ENCODE data around the gene DLAT.

Gene DLAT

DNA sequence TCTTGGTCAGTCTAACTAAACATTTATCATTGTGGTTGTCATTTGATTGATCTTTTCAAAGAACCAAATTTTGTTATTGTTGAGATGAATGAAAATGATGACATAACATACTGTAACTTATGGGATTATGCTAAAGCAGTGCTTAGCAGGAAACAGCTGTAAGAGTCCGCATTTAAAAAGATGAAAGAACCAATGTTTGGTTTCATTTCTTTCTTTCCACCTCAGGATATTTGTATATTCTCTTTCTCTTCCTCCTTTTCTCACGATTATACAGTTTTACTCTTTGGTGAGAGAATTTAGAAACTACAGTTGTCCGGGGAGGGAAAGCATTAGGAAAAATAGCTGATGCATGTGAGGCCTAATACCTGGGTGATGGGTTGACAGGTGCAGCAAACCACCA, 25.5 kb downstream of the DLAT start:
- no peak for DNase-seq

DNA sequence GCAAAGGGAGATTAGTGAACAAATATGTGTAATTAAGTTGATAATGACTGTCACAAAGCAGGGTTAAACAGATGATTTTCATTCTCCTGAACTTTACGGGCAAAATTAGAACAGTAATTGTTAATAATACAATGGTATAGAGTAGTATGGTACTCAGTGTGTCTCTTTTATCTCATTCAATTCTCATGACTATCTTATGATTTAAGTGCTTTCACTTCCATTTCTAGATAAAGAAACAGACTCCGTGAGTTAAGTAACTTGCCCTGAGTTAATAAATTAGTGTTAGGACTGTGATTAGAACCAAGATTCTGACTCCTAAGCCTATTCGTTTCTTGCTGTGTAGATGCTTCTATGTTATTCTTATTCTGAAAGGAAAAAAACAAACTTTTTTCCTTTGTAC, 26.6 kb downstream of the DLAT start:
- no peak for DNase-seq

DNA sequence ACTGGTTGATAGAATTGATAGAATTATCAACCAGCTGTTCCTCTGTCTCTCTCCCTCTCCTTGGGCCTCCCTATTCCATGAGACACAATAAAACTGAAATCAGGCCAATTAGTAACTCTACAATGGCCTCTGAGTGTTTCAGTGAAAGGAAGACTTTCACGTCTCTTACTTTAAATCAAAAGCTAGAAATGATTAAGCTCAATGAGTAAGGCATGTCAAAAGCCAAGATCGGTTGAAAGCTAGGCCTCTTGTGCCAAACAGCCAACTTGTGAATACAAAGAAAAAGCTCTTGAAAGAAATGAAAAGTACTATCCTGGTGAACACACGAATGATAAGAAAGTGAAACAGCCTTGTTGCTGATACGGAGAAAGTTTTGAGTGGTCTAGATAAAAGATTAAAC, 32.0 kb downstream of the DLAT start:
- DNase-seq: no peak

DNA sequence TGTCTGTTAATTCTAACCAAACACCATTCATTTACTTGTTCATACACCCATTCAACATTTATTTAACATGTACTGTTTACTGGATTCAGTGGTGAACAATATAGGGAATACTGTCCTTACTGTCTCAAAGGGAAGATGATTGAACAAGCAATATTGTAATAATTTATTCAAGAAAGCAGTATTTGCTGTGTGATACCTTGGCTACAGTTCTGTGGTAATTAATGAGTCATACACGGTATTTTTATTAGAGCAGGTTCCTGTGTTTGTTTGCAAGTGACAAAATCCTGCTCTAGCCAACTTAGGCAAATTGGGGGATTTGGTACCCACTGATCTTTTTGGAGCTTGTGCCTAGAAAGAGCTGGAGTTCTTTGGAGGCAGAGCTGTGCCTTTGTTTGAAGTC, 32.9 kb downstream of the DLAT start:
- DNase-seq: no peak

DNA sequence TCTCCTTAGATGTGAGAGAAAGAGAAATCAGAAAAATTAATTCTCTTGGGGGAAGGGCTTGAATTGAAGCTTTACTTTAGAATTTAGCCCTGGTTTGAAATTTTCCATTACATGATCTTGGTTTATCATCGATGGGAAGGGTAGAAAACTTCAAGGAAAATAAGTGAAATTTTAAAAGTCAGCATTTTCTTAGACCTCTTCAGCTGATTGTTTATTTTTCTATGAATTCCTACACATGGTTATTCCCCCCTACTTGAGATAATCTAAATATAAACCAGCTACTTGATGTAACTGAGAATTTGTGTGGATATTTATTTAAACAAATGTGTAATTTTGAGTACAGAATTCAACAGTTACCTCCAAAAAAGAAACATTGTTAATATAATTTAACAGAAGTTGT, 37.7 kb downstream of the DLAT start:
- DNase-seq: no peak

- peak; percentile 76 to 95 for DNase-seq
These were observed 49.0 kb downstream of the DLAT start, which contains the start of the genes NKAPD1 and PIH1D2 for GRCh38 chr11:112073941-112074811. Gene NKAPD1, plus strand, starts transcription at chr11:112074299. Its CDS starts 1,276 bp downstream, at chr11:112075575. Gene PIH1D2, minus strand, starts transcription at chr11:112074017. Its CDS starts 843 bp downstream, at chr11:112073174.

DNA sequence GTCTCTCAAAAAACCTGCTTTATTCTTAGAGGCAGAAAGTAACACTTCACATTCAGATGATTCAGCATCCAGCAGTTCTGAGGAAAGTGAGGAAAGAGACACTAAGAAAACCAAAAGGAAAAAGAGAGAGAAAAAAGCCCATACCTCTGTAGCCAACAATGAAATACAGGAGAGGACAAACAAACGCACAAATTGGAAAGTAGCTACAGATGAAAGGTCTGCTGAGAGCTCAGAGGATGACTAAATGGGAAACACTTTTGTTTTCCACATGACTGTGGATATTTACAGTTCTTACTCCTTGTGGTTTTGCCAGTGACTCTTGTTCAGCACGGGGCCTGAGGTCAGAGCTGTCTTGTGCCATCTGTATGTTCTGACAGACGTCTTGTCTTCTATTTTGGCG, 57.5 kb downstream of the DLAT start:
- peak; percentile 25 to 72 for DNase-seq

DNA sequence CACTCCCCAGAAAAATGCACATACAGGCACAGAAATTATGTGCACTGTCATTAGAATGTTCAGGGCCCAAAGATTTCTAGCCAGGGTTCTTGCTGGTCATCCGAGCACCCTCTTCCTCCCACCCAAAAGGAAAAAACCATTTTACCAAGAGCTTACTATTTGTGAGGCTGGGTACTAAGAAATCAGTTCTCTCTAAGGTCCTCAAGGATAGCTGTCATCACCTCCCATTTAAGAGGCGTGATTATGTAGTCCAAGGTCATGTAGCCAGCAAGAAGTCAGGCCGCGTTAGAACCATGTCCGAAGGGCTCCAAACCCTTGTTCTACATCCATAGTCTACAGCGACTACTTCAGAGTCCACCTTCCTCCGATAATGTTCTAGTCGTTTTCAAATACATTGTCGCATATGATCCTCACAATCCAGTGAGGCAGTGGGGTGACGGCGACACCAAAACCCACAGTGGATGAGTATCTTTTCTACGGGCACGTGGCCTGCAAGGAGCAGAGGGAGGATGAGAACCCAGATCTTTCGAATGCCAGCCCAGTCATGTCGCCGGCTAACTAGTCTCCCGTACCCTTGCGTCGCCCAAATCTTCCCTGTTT, 60.7 kb downstream of the DLAT start:
- peak; percentile 43 to 51 for DNase-seq

GRCh38 chr11:112086422-112087191, 61.4 kb downstream of the DLAT start, which contains the start of the genes SDHD and TIMM8B:
Gene SDHD, plus strand, starts transcription at chr11:112086873. Its CDS starts 35 bp downstream, at chr11:112086908.
Gene TIMM8B, minus strand, starts transcription at chr11:112086756. Its CDS starts 33 bp downstream, at chr11:112086723.
- peak; percentile 97 to 98 for DNase-seq

- DNase-seq: peak in 1 of 2 donors; percentile 10
These were observed 62.0 kb downstream of the DLAT start for GRCh38 chr11:112087212-112087611.

DNA sequence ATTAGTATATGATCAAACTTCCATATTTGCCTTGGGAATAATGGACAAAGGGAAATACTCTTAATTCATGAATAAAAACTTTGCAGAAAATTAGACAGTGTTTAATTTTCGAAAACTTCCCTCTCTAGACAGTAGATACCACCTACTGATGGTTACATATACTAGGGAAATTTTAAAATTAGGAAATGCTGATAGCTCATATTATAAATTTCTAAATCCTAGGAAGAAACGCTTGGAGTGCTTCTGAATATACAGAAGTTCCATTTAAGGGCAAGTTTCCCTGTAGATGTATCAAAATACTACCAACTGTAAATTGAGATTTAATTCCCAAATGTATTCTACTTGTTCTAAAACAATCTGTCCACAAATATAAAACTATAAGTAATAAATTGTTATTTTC, 70.1 kb downstream of the DLAT start:
- DNase-seq: peak; percentile 56 to 60

DNA sequence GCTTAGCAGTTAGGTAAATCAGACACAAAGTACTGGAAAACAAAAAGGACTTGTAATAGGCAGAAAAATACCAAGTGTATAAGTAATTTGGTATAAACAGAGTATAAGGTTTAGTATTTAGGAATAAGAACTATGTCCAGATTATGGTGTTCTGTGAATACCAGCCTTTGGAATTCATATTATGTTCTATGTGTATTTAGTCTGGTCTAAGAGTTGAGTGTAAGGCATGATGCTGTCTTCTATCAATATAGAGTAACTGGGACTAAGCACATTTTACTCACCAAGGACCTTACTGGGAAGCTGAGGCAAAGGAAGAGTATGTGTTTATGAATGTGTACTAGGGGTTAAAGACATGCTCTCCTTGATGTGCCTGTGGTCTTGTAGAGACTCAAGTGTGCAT, 71.0 kb downstream of the DLAT start:
- DNase-seq: no peak

DNA sequence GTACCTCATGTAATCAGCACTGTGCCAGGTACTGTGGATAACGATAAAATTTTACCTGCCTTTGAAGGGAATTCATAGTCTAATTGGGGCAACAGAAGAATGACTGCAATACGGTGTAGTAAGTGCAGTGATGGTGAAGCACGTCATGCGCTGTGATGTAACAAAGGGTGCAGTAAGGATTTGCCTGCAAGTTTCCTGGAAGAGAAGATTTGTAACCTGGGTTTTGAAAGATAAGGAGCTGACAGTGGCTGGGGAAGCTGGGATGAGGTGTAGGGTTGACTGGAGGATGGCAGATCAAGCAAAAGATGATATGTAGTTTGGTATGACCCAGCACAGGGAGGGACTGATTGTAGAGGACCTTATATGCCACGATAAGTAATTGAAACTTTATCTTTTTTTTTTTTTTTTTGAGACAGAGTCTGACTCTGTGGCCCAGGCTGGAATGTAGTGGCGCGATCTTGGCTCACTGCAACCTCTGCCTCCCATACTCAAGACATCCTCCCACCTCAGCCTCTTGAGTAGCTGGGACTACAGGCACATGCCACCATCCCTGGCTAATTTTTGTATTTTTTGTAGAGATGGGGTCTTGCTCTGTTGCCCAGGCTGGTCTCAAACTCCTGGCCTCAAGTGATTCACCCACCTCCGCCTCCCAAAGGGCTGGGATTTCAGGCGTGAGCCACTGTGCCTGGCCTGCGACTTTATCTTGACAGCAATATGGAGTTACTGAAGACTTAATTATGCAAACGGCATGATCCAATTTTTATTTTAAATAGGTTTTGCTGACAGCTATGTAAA, 72.7 kb downstream of the DLAT start:
- DNase-seq: no peak

GRCh38 chr11:112100462-112100861, 75.3 kb downstream of the DLAT start:
- peak; percentile 42 to 66 for DNase-seq

- DNase-seq: peak; percentile 82 to 94
These were observed 78.2 kb downstream of the DLAT start for GRCh38 chr11:112103446-112103845.

GRCh38 chr11:112106070-112106469, 80.9 kb downstream of the DLAT start:
- no peak for DNase-seq
